GM18502 (cell line): ENCODE results near the gene TMEM236.

ENCODE experiments used
- ATAC-seq: cut with Tn5 transposase; IDR thresholded peaks from one replicate; pipeline ENCODE4 v1.9.1; 2021; ENCODE audit warnings: mild to moderate bottlenecking; ENCODE audit not compliant: unreplicated experiment, poor library complexity

The TMEM236 gene

GRCh38 chr10:17783751-17784150 is 31.8 kb downstream of the TMEM236 start:
- ATAC-seq = no peak

- ATAC-seq = no peak
These were observed 32.7 kb downstream of the TMEM236 start for GRCh38 chr10:17784688-17785087.

- ATAC-seq = no peak
These were observed 33.4 kb downstream of the TMEM236 start for GRCh38 chr10:17785276-17785930.

GRCh38 chr10:17787087-17787961 is 35.3 kb downstream of the TMEM236 start:
- no peak for ATAC-seq

GRCh38 chr10:17788646-17789045 is 36.6 kb downstream of the TMEM236 start:
- no peak for ATAC-seq

GRCh38 chr10:17789396-17789795 is 37.4 kb downstream of the TMEM236 start:
- no peak for ATAC-seq

GRCh38 chr10:17790651-17791050 is 38.6 kb downstream of the TMEM236 start:
- no peak for ATAC-seq

GRCh38 chr10:17792991-17793390 is 41.0 kb downstream of the TMEM236 start:
- ATAC-seq = no peak

GRCh38 chr10:17793823-17794644 is 42.0 kb downstream of the TMEM236 start:
- ATAC-seq = no peak

GRCh38 chr10:17795083-17795482 is 43.1 kb downstream of the TMEM236 start:
- ATAC-seq = no peak

GRCh38 chr10:17795813-17796594 is 44.0 kb downstream of the TMEM236 start:
- no peak for ATAC-seq

- ATAC-seq = no peak
These were observed 49.5 kb downstream of the TMEM236 start for GRCh38 chr10:17801507-17801906.

- ATAC-seq = no peak
These were observed 50.3 kb downstream of the TMEM236 start for GRCh38 chr10:17802350-17802749.

GRCh38 chr10:17802976-17803375 is 51.0 kb downstream of the TMEM236 start:
- ATAC-seq = no peak

- ATAC-seq = no peak
These were observed 53.3 kb downstream of the TMEM236 start for GRCh38 chr10:17805330-17805729.

GRCh38 chr10:17805921-17806577 is 54.0 kb downstream of the TMEM236 start:
- no peak for ATAC-seq

- ATAC-seq = no peak
These were observed 57.2 kb downstream of the TMEM236 start, which contains the start of gene MRC1 for GRCh38 chr10:17808971-17809841. TSS of gene MRC1 (plus strand) at chr10:17809348. CDS start at chr10:17809466, 118 bp downstream.

- ATAC-seq = no peak
These were observed 59.3 kb downstream of the TMEM236 start for GRCh38 chr10:17811146-17811865.
